Neural progenitor cell (in vitro differentiated cells): Measurements from ENCODE around the gene TTC38.

Experiments
- CTCF ChIP-seq: fragments of 200-600 bp; sonication (generic); IDR thresholded peaks from 2 replicates; pipeline ENCODE4 v1.5.1; 2017; ENCODE audit warnings: antibody characterized with exemption, mild to moderate bottlenecking
- EZH2phosphoT487 ChIP-seq: fragments of 200-600 bp; sonication (generic); IDR thresholded peaks from 2 replicates; pipeline ENCODE4 v1.6.1; 2017; ENCODE audit warnings: antibody characterized with exemption

GRCh38 chr22:46339956-46340355 lies 72.1 kb downstream of the TTC38 start:
- no peak for TF ChIP-seq CTCF
- TF ChIP-seq EZH2phosphoT487 = no peak
